ENCODE data around the gene SLC31A1. TPM values are rescaled to one million over a fixed set of nuclear protein-coding genes. Genes with fewer than 3 reads are reported as not detected.
"Not testable (repeated sequence)": the region's sequence is repeated elsewhere in the genome, so short reads cannot be mapped to it uniquely, and the experiment has no call there.

The SLC31A1 gene
- total RNA-seq, 1 donor from 2014 or later = 26.1 TPM

DNA sequence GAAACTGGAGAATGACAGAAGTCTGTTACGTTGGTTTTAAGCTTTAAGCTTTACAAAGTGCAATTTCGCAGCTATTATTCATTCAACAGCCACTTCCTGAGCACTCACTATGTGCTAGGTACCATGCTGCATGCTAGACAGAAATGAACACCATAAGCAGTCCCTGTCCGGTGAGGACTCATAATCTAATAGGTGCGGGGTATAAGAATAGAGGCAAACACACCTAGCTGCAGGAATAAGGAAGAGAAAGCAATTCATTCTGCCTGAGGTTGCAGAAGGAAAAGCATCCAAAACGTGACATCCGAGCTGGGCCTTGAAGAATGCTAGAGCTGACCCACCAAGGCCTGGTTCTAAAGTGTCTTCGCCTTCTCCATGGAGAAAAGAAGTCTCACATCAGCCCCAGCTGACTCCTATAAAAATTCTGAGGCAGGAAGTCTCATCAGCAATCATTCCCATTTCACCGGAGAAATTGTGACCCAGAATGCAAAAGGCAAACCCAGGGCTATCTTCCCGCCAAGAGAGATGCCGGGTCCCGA, 809 bp upstream of the SLC31A1 start:
- DNase-seq (ENCODE audit: low spot score) = no peak

DNA sequence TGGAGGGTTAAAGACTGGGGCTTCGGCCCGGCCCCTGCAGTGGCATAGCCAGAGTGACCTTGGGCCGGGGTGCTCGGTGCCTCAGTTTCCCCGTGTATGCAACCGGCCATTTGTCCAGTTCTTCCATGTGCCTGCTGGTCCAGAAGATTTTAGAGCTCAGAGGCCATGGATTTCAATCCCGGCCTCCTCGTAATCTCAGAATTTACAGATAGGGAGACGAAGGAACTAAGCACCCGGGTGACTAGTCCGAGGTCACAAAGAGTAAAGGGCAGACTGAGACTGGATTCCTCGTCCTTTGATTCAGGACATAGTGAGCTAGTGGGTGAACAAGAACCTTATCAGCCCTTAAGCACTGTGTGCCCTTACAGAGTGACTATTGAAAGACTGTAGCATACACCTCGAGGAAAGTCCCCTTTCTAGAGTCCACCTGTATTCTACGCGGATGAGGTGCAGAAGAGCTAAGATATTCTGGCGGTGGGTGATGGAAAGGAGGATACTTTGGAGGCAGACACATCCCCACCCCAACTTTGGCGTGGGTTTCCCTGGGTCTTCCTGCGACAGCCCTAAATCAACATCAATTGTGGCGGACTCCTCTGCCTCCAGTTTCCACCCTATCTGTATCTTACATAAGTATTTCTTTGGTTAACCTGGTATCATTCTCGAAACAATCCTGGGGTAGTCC, 597 bp downstream of the SLC31A1 start:
- DNase-seq (ENCODE audit: low spot score) = no peak

- no peak for DNase-seq (ENCODE audit: low spot score)
These were observed 1.1 kb downstream of the SLC31A1 start for GRCh38 chr9:113222482-113222841.

GRCh38 chr9:113223963-113224362, 2.6 kb downstream of the SLC31A1 start:
- no peak for DNase-seq (ENCODE audit: low spot score)

DNA sequence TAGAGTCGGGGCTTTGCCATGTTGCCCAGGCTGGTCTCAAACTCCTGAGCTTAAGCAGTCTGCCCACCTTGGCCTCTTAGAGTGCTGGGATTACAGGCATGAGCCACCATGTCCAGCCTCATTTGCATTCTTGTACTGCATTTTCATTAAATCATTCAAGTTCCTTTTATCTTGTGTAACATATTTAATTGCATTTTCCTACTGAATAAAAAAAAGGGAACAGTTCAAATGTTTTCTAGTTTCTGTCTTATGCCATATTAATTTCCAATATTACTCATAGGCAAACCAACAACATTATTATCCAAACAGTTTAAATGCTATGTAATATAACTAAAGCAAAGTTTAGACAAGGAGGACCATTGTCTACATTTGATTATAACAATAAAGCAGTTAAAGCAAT, 6.1 kb downstream of the SLC31A1 start:
- no peak for DNase-seq (ENCODE audit: low spot score)

GRCh38 chr9:113228130-113228665, 6.9 kb downstream of the SLC31A1 start:
- no peak for DNase-seq (ENCODE audit: low spot score)

DNA sequence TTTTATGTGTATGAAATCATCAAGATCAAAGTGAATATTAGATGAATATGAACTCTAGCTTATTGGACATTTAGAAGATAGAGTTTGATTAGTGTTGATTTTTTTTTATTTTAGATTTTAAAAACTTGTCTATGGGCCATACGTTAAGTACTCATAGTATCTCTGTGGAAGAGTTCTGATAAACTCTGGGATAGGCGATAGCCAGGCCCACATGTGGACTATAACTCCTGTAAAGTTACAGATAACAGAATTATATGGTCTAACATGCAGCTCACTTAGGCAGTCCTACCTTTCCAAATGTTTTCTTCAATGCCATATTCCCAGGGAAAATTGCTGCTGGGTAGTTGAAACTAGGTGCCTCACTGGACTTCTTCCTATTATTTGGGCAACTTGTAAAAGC, 10.4 kb downstream of the SLC31A1 start:
- DNase-seq (ENCODE audit: low spot score) = no peak

DNA sequence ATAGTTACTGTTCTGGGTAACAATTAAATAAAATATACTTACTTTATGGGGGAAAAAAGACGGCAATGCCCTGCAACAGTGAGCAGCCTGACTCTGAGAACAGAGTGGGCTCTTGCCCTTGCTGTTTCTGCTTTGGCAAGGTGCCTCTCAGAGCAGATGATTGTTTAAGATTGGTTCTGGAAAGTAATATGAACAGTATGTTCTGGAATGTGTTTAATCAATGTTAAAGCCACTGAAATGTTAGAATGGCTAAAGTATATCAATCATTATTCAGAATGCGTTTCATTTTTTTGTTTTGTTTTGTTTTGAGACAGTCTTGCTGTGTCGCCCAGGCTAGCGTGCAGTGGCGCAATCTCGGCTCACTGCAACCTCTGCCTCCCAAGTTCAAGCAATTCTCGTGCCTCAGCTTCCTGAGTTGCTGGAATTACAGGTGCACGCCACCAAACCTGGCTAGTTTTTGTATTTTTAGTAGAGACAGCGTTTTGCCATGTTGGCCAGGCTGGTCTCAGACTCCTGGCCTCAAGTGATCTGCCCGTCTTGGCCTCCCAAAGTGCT, 14.4 kb downstream of the SLC31A1 start:
- not testable (repeated sequence) for DNase-seq (ENCODE audit: low spot score)

GRCh38 chr9:113237026-113237425, 15.7 kb downstream of the SLC31A1 start:
- DNase-seq (ENCODE audit: low spot score) = no peak

DNA sequence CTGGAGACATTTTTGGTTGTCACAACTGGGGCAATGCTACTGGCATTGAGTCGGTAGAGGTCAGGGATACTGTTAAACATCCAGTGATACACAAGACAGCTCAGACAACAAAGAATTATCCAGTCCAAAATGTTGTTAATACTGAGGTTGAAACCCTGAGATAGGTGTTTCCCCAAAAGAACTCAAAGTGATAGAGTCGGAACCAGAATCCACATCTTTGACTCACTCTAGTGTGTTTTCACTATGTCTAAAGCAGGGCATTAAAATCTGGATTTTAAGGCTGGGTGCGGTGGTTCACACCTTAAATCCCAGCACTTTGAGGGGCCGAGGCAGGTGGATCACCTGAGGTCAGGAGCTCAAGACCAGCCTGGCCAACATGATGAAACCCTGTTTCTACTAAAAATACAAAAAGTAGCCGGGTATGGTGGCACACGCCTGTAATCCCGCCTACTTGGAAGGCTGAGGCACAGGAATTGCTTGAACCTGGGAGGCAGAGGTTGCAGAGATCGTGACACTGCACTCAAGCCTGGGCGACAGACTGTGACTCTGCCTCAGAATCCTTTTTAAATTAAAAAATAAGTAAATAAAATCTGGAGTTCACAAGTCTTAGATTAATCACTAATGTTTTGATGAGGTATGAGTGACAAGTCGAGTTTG, 17.0 kb downstream of the SLC31A1 start:
- DNase-seq (ENCODE audit: low spot score) = no peak

DNA sequence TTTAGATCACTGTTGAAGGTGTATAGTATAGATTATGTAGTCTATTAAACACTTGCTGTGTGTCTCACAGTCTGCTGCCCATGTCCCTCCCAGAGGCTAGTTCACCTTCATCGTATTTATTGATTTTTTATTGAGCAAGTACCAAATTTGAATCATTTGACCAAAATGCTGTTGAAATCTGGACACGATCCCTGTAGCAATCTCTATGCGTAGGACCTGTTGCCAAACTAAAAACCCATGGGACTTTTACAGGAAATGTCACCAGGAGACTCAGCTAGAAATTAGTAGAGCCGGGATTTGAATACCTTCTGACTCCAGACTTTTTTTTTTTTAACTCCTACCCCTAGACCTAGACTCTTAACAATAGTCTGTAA, 17.5 kb downstream of the SLC31A1 start:
- no peak for DNase-seq (ENCODE audit: low spot score)

DNA sequence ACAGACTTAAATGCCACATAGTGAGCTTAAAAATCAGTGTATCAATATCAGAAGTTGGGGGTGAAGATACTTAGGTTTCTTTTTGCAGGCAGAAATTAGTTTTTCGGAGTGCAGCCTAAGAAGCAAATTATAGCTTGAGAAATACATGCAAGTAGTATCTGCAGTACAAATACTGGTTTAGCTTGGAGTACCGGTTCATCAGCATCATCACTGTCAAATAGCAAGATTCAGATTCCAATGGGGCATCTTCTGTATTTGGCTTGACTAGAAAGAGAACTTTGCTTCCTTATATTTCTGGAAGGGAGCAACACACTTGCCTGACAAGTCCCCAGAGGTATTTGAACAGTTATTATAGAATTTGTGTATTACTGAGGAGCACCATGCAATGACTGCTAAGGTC, 19.8 kb downstream of the SLC31A1 start:
- no peak for DNase-seq (ENCODE audit: low spot score)

DNA sequence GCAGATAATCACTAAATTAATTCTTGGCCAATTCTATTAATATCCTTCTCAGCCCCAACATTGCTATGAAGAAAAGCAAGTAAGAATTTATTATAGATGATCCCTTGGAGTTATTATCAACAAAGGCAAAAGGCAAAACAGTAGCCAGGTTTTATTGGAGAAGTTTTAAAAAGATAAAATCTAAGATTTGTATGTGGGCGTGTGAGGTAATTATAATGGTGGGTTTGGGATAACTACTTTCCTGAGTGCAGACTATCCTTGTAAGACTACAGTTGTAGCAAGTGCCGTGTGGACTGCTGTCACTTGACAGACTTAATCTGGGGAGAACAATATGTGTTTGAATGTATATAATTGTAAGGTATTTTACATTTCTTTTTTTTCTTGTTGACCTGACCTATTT, 23.2 kb downstream of the SLC31A1 start:
- DNase-seq (ENCODE audit: low spot score) = no peak

DNA sequence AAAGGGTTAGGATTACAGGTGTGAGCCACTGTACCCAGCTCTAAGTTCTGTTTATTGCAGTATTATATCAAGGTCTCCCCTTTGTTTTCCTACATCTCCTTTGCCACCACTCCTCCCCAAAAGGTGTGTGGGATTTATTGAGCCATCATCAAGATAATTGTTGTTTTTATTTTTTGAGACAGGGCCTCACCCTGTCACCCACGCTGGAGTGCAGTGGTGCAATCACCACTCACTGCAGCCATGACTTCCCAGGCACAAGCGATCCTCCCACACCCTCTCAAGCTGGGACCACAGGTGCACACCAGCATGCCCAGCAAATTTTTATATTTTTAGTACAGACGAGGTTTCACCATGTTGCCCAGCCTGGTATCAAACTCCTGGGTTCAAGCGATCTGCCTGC, 24.6 kb downstream of the SLC31A1 start:
- DNase-seq (ENCODE audit: low spot score) = no peak

DNA sequence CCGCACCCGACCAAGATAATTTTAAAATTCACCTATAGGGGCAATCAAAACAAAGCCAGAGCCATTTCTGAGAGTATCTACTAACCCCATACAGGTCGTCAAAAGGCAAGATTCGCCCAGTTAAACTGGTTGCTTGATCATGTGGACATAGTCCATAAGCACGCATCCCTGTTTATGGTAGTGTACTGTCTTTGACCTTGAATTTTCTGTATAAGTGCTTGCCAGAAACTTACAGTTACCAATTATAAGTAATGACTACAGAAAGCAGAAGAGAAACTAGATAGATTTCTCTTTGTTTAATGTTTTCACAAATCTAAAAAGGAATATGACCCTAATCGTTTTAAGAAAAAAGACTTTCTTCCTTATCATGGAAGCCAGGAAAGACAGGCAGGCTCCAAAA, 25.6 kb downstream of the SLC31A1 start:
- no peak for DNase-seq (ENCODE audit: low spot score)

DNA sequence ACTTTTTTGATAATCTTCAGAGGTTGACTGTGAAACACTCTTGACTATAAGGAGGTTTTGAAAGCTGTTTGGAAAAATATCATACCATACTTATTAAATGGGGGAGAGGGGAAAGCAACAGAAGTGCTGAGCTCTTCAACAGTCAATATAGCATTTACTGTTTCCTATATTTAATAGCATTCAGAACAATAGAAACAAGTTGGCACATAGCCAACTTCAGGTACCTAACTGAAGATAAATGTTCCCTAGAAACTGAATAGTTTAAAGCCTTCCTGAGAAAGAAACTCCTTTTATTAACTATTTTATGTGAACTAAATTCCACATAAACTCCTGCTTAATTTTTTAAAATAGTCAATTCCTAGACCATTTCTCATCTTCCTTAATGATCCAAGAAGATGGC, 26.3 kb downstream of the SLC31A1 start:
- DNase-seq (ENCODE audit: low spot score) = no peak

- DNase-seq (ENCODE audit: low spot score) = not testable (repeated sequence)
These were observed 28.3 kb downstream of the SLC31A1 start for GRCh38 chr9:113249661-113250060.

DNA sequence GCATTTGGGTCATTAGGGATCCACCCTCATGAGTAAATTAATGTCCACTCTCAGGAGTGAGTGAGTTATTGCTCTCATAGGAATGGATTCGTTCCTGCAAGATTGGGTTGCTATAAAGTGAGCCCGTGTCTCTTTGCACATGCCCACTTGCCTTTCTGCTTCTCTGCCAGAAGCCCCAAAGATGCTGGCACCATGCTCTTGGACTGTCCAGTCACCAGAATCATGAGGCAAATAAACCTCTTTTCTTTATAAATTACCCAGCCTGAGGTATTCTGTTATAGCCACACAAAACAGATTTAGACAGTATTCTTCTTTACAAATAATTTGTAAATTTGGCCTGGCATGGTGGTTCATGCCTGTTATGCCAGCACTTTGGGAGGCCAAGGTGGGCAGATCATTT, 29.5 kb downstream of the SLC31A1 start:
- DNase-seq (ENCODE audit: low spot score) = no peak

DNA sequence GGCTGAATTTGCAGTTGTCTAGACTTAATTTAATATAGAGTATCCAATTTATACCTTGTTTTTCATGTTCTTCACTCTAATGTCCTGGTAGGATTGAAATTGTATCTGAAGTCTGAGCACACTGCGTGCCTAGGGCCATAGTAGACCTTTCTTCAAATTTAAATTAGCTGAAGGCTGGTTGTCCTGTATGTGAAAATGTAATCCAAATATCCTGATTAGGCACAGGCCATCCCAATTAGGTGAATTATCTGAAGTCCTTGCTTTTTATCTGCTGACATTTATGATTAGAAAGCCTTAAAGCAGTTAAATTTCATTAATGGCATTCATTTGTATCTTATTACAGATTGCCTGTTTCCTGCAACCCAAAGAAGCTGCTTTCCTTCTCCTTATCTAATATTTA, 33.6 kb downstream of the SLC31A1 start:
- DNase-seq (ENCODE audit: low spot score) = no peak

DNA sequence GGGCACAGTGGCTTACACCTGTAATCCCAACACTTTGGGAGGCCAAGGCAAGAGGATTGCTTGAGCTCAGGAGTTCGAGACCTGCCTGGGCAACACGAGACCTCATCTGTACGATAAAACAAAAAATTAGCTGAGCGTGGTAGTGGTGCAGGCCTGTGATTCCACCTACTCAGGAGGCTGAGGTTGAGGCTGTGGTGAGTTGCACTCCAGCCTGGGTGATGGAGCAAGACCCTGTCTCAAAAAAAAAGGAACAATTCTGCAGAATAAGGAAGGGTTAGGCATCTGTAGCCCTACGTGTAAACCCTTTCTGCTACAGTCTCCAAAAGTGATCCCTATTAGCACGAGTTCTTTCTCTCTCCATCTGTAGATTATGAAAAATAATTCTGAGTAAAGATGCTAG, 34.1 kb downstream of the SLC31A1 start:
- no peak for DNase-seq (ENCODE audit: low spot score)

GRCh38 chr9:113257863-113258262, 36.5 kb downstream of the SLC31A1 start:
- no peak for DNase-seq (ENCODE audit: low spot score)

DNA sequence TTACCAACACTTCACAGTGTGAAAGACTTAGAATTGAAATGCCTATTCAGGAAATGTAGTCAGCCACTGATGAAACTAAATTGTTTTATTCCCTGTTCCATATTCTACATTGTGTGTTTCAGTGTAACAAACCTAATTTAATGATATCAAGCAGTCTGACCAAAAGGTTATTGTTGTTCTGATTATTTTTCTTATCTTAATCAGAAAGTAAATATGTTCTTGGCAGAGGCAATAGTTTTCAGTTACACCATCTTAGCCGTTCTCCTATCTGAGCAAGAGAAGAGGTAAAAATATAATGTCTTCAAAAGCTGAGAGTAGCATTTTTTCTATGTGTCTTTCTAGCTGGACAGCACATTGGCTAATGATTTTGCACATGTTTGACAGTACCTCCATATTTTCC, 36.9 kb downstream of the SLC31A1 start:
- DNase-seq (ENCODE audit: low spot score) = no peak

All from mucosa of gallbladder (tissue), 1 donor.